Naive thymus-derived CD4-positive, alpha-beta T cell (primary cell): ENCODE measurements around the gene CIDEB. TPM values are rescaled to one million over a fixed set of nuclear protein-coding genes. Genes with fewer than 3 reads are reported as not detected.

ENCODE experiments used
- ATAC-seq: fragments of 150-1000 bp; cut with Tn5 transposase; 2 replicates; pipeline ENCODE4 v1.10.0; 2021; ENCODE audit warnings: mild to moderate bottlenecking, moderate library complexity
- CTCF ChIA-PET: fragments of 350-600 bp; sonication (Branson Sonifier 250); formaldehyde crosslinking; loops from one replicate; lab custom pipeline; 2021; ENCODE audit warnings: antibody characterized with exemption; lab: Charles Lee
- POLR2A ChIA-PET: fragments of 350-600 bp; sonication (Branson Sonifier 250); formaldehyde crosslinking; loops from one replicate; lab custom pipeline; 2021; ENCODE audit warnings: antibody characterized with exemption, inconsistent platforms; lab: Charles Lee
- DNase-seq, 9 donors: peaks; one replicate each; pipeline versions ENCODE4 v3.0.0 to v3.0.0-alpha.2; 2020 to 2022; ENCODE audit warnings: mixed read lengths in 1 of 9
- H3K27ac ChIP-seq: one replicate; pipeline ENCODE4 v1.7.0; 2013; ENCODE audit warnings: mild to moderate bottlenecking, low read depth, low read length, moderate library complexity
- H3K27me3 ChIP-seq, 2 donors: one replicate each; pipeline ENCODE4 v1.7.0; 2013; ENCODE audit warnings: low read length in 2 of 2, mild to moderate bottlenecking in 2 of 2, moderate library complexity in 2 of 2; ENCODE audit not compliant: control insufficient read depth in 2 of 2, insufficient read depth in 2 of 2
- H3K36me3 ChIP-seq, 3 experiments: 1 replicate in 2 of 3; 2 replicates in 1 of 3; pipeline ENCODE4 v1.7.0; 2013; ENCODE audit warnings: low read length in 3 of 3, mild to moderate bottlenecking in 3 of 3, moderate library complexity in 1 of 3; ENCODE audit not compliant: insufficient read depth in 3 of 3, control insufficient read depth in 2 of 3
- H3K4me1 ChIP-seq, 2 donors: one replicate each; pipeline ENCODE4 v1.7.0; 2013; ENCODE audit warnings: low read length in 2 of 2, mild to moderate bottlenecking in 2 of 2, moderate library complexity in 1 of 2; ENCODE audit not compliant: control insufficient read depth in 2 of 2, insufficient read depth in 2 of 2
- H3K4me3 ChIP-seq: 2 replicates; pipeline ENCODE4 v1.7.0; 2013; ENCODE audit warnings: mild to moderate bottlenecking, low read length
- H3K9me3 ChIP-seq, 3 experiments: 1 replicate in 2 of 3; 2 replicates in 1 of 3; pipeline ENCODE4 v1.7.0; 2013; ENCODE audit warnings: low read length in 3 of 3; ENCODE audit not compliant: control insufficient read depth in 2 of 3
- H3K27ac Mint-ChIP-seq, 9 donors: one replicate each; pipeline ENCODE4 v1.8.0; 2020 to 2022; ENCODE audit warnings: mixed read lengths in 9 of 9, mild to moderate bottlenecking in 8 of 9, moderate library complexity in 5 of 9, inconsistent platforms in 2 of 9
- H3K27me3 Mint-ChIP-seq, 5 donors: one replicate each; pipeline ENCODE4 v1.8.0; 2021 to 2022; ENCODE audit warnings: mixed read lengths in 5 of 5, mild to moderate bottlenecking in 1 of 5
- H3K36me3 Mint-ChIP-seq, 5 donors: one replicate each; pipeline ENCODE4 v1.8.0; 2020 to 2022; ENCODE audit warnings: mixed read lengths in 5 of 5, mild to moderate bottlenecking in 3 of 5, inconsistent platforms in 1 of 5
- H3K4me1 Mint-ChIP-seq, 7 donors: one replicate each; pipeline ENCODE4 v1.8.0; 2020 to 2022; ENCODE audit warnings: mixed read lengths in 7 of 7, mild to moderate bottlenecking in 3 of 7, inconsistent platforms in 1 of 7
- H3K4me3 Mint-ChIP-seq, 10 donors: one replicate each; pipeline ENCODE4 v1.8.0; 2020 to 2022; ENCODE audit warnings: mild to moderate bottlenecking in 10 of 10, mixed read lengths in 10 of 10, moderate library complexity in 6 of 10, inconsistent platforms in 2 of 10
- H3K9me3 Mint-ChIP-seq, 11 donors: one replicate each; pipeline ENCODE4 v1.8.0; 2020 to 2022; ENCODE audit warnings: mixed read lengths in 11 of 11, mild to moderate bottlenecking in 4 of 11, inconsistent platforms in 1 of 11, moderate library complexity in 1 of 11
- intact Hi-C, 2 donors: fragments of 100-400 bp; cut with micrococcal nuclease; formaldehyde crosslinking; loops; one replicate each; pipeline ENCODE4 v1.15.1; 2023
- polyA plus RNA-seq, 2 donors: library from polyadenylated mRNA; unstranded; fragments of 300-500 nt; fragmentation: Illumina TruSeq; gene quantifications; one replicate each; pipeline ENCODE4 v1.2.3, GENCODE V29; 2021
- total RNA-seq, 6 experiments: library from RNA in 5 of 6; stranded (reverse) in 5 of 6; gene quantifications; 1 replicate in 5 of 6; 2 replicates in 1 of 6; pipeline ENCODE4 v1.2.3 and lab custom pipeline; 2021 to 2026

Gene CIDEB
- total and polyA plus RNA-seq, 7 experiments from 2014 or later = 16.4 to 31.5 (median 19.3) TPM

DNA sequence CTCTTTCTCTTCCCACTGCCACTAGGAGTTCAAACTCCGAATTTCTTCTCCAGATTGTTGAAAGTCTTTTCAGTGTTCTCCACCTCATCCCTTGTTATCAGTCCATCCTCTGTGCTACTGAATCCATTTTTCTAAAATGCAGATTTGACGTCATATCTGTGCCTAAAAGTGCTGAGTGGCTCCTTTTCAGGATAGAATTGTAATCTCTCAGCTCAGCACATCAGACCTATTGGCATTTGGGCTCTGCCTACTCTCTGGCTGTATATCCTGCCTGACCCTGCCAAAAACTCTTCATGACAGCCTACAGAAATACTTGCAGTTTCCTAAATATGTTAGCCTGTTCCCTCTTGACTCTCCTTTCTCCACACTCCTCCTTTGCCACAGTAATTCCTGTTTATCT is 35.3 kb downstream of the CIDEB start:
- DNase-seq (no peak), ATAC-seq (no peak)
- Mint-ChIP-seq H3K4me1 (peaks cover 34 to 55% (median 45%) of the 10 kb centered on the region in 7 donors), H3K4me3 (peak overlapping the region; percentile 63 to 92 (median 80)), H3K27me3 (no peaks in the 10 kb centered on the region), H3K36me3 (peaks cover 0 to 9% (median under 1%) of the 10 kb centered on the region in 5 donors), H3K27ac (peak overlapping the region; percentile 93 to 100 (median 98)), H3K9me3 (no peaks in the 10 kb centered on the region)
- CTCF ChIA-PET = interaction anchor here (1.3 to 4.0 kb wide), 6 partner anchors 25 to 57 kb away, joined by 3 to 24 read pairs (median 6); partner anchors contain the start of genes DHRS1, MDP1, NOP9 and TINF2
- Histone ChIP-seq H3K4me1 (peaks cover 17 to 23% of the 10 kb centered on the region in 2 donors), H3K9me3 (no peaks in the 10 kb centered on the region), H3K4me3 (no peak overlapping the region), H3K36me3 (peaks cover 0 to 23% (median 0%) of the 10 kb centered on the region in 3 experiments), H3K27ac (peak overlapping the region; percentile 98), H3K27me3 (no peaks in the 10 kb centered on the region)
- intact Hi-C loops = loop anchor here (5.0 kb wide), 2 partner anchors 40 to 705 kb away; partner anchors contain the start of genes AP1G2 (in 1 of the 2), LTB4R (in 1 of the 2) and LTB4R2 (in 1 of the 2)
- POLR2A ChIA-PET = interaction anchor here (0.6 to 4.8 kb wide), 11 partner anchors 9 to 165 kb away, joined by 3 to 87 read pairs (median 5); partner anchors contain the start of genes CHMP4A, CIDEB, DHRS1 and LTB4R

DNA sequence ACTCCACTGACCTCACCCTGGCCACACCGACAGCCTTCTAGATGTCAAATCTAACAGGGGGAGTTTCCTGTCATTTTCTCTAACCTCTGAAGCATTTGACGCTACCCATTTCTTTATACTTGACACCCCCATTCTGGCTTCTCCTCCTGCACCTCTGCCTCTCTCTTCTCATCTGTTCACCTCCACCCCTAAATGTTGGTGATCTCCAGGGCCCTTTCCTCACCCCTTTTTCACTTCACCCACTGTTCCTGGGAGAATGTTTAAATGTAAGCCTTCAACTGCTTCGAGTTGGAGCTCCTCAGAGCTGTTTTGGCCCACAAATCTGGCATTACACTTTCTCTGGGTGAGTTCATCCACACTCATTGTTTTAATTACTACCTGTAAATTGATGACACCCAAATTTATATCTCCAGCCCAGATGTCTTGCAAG is 35.9 kb downstream of the CIDEB start:
- no peaks in the 10 kb centered on the region for H3K9me3 Mint-ChIP-seq
- Histone ChIP-seq H3K4me3 (peak overlapping the region; percentile 16), H3K27ac (peak overlapping the region; percentile 98), H3K36me3 (peaks cover 0 to 29% (median 0%) of the 10 kb centered on the region in 3 experiments), H3K4me1 (peaks cover 17 to 23% of the 10 kb centered on the region in 2 donors), H3K9me3 (no peaks in the 10 kb centered on the region), H3K27me3 (no peaks in the 10 kb centered on the region)
- H3K36me3 Mint-ChIP-seq = peaks cover 5 to 14% (median 6%) of the 10 kb centered on the region in 5 donors
- ChIA-PET POLR2A (interaction anchor here (0.6 to 4.8 kb wide), 20 partner anchors 8 to 165 kb away, joined by 3 to 87 read pairs (median 5); partner anchors contain the start of genes CHMP4A, CIDEB, DHRS1 and EMC9), CTCF (interaction anchor here (1.3 to 4.0 kb wide), 8 partner anchors 25 to 61 kb away, joined by 3 to 24 read pairs (median 6); partner anchors contain the start of genes DHRS1, MDP1, NOP9 and TINF2)
- DNase-seq (no peak), ATAC-seq (no peak)
- peaks cover 32 to 53% (median 48%) of the 10 kb centered on the region in 7 donors for H3K4me1 Mint-ChIP-seq
- peak overlapping the region; percentile 93 to 100 (median 98) for H3K27ac Mint-ChIP-seq
- H3K27me3 Mint-ChIP-seq = no peaks in the 10 kb centered on the region
- intact Hi-C loops = loop anchor here (1.0 to 5.0 kb wide), 21 partner anchors 7 to 951 kb away; partner anchors contain the start of genes DHRS1 (in 2 of the 2), GMPR2 (in 2 of the 2), IPO4 (in 2 of the 2) and LTB4R2 (in 2 of the 2)
- peak overlapping the region; percentile 76 to 95 (median 86) for H3K4me3 Mint-ChIP-seq

DNA sequence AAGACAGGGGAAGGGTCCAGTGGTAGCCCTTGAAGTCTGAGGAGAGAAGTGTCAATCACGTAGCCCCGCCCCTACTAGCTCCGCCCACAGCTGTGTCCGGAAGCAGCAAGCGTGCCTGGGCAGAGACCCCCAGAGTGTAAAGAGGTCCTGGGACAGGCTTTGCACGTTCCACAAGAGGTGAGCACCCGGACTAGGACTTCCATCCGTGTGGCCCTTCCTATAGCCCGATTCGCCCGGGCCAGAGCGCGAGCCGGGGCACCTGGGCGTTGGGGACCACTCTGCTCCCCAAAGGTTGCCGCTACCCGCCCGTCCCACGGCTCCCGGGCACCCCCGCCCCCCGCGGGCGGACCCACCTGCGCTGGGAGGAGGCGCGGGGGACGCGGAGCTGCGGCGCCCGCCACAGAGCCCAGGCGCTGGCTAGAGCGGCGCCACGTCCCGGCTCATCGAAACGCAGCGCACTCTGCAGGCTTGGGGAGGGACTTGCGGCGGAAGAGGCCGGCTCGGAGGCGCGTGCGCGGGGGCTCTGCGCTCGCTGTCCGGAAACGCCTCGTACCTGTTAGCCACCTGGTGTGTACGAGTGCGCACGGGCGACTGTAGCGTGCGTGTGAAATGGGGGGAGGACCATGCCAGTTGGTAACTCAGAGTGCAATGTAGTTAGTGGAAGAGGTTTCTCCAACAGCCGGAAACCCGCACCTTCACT is 36.5 kb downstream of the CIDEB start, which contains the start of gene RABGGTA:
RABGGTA (minus strand) TSS at position 464 of the 700 bp plus-strand sequence. CDS start 482 bp downstream, outside the sequence.
- Histone ChIP-seq H3K9me3 (no peaks in the 10 kb centered on the region), H3K36me3 (peaks cover 0 to 35% (median 0%) of the 10 kb centered on the region in 3 experiments), H3K4me3 (peak within 1 kb of the TSS; percentile 80), H3K27ac (peak within 1 kb of the TSS; percentile 98), H3K4me1 (peaks cover 17 to 23% of the 10 kb centered on the region in 2 donors), H3K27me3 (no peaks in the 10 kb centered on the region)
- H3K9me3 Mint-ChIP-seq = no peaks in the 10 kb centered on the region
- H3K27me3 Mint-ChIP-seq = no peaks in the 10 kb centered on the region
- peaks cover 6 to 19% (median 12%) of the 10 kb centered on the region in 5 donors for H3K36me3 Mint-ChIP-seq
- peak; percentile 91 for ATAC-seq
- peak within 1 kb of the TSS; percentile 93 to 100 (median 98) for H3K27ac Mint-ChIP-seq
- peak within 1 kb of the TSS; percentile 79 to 95 (median 92) for H3K4me3 Mint-ChIP-seq
- DNase-seq = peak; percentile 87 to 97 (median 96)
- intact Hi-C loops = loop anchor here (1.0 to 5.0 kb wide), 21 partner anchors 8 to 950 kb away; partner anchors contain the start of genes DHRS1 (in 2 of the 2), GMPR2 (in 2 of the 2), IPO4 (in 2 of the 2) and LTB4R2 (in 2 of the 2)
- POLR2A ChIA-PET = interaction anchor here (0.6 to 4.8 kb wide), 27 partner anchors 8 to 166 kb away, joined by 3 to 87 read pairs (median 5); partner anchors contain the start of genes CHMP4A, CIDEB, DHRS1 and EMC9
- peaks cover 30 to 52% (median 46%) of the 10 kb centered on the region in 7 donors for H3K4me1 Mint-ChIP-seq
- CTCF ChIA-PET = interaction anchor here (0.6 to 4.0 kb wide), 13 partner anchors 26 to 1342 kb away, joined by 3 to 24 read pairs (median 3); partner anchors contain the start of genes MDP1 and TINF2

DNA sequence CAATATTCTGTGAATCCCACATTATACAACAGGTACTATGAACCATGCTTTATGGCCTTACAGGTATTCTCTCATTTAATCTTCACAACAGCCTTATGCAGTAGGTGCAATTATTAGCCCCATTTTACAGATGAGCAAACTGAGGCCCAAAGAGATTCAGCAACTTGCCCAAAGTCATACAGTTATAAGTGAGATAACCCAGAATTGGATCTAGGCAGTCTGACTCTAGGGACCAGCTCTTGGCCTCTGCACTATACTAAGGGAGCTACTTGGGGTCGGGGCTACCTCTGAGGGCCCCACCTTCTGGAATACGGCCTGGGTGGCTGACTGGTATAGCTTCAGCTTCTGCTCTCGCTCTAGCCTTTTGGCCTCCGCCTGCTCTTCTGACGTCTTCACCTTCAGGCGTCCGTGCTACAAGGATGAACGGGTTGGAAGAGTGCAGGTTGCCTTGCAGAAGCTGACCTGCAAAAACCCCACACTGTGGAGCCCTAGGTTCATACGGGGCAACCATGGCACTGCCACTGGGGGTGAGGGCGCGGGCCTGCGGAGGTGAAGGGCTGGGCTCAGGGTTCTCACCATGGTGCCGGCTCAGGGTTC is 37.1 kb downstream of the CIDEB start:
- H3K27ac ChIP-seq = peak overlapping the region; percentile 98
- ATAC-seq = no peak
- no peak for DNase-seq
- peak overlapping the region; percentile 80 for H3K4me3 ChIP-seq
- H3K9me3 ChIP-seq = no peaks in the 10 kb centered on the region
- H3K27me3 Mint-ChIP-seq = no peaks in the 10 kb centered on the region
- H3K4me1 ChIP-seq = peaks cover 17 to 23% of the 10 kb centered on the region in 2 donors
- H3K4me1 Mint-ChIP-seq = peaks cover 30 to 52% (median 46%) of the 10 kb centered on the region in 7 donors
- peaks cover 0 to 41% (median 0%) of the 10 kb centered on the region in 3 experiments for H3K36me3 ChIP-seq
- intact Hi-C loops = loop anchor here (1.0 to 5.0 kb wide), 21 partner anchors 9 to 949 kb away; partner anchors contain the start of genes DHRS1 (in 2 of the 2), GMPR2 (in 2 of the 2), IPO4 (in 2 of the 2) and LTB4R2 (in 2 of the 2)
- POLR2A ChIA-PET = interaction anchor here (0.6 to 4.8 kb wide), 24 partner anchors 9 to 164 kb away, joined by 3 to 87 read pairs (median 5); partner anchors contain the start of genes CHMP4A, CIDEB, DHRS1 and EMC9
- peak overlapping the region; percentile 79 to 95 (median 92) for H3K4me3 Mint-ChIP-seq
- no peaks in the 10 kb centered on the region for H3K9me3 Mint-ChIP-seq
- H3K36me3 Mint-ChIP-seq = peaks cover 6 to 21% (median 15%) of the 10 kb centered on the region in 5 donors
- no peaks in the 10 kb centered on the region for H3K27me3 ChIP-seq
- CTCF ChIA-PET = interaction anchor here (0.6 to 4.0 kb wide), 11 partner anchors 26 to 1341 kb away, joined by 3 to 24 read pairs (median 4); partner anchors contain the start of gene TINF2
- H3K27ac Mint-ChIP-seq = peak overlapping the region; percentile 93 to 100 (median 97)

DNA sequence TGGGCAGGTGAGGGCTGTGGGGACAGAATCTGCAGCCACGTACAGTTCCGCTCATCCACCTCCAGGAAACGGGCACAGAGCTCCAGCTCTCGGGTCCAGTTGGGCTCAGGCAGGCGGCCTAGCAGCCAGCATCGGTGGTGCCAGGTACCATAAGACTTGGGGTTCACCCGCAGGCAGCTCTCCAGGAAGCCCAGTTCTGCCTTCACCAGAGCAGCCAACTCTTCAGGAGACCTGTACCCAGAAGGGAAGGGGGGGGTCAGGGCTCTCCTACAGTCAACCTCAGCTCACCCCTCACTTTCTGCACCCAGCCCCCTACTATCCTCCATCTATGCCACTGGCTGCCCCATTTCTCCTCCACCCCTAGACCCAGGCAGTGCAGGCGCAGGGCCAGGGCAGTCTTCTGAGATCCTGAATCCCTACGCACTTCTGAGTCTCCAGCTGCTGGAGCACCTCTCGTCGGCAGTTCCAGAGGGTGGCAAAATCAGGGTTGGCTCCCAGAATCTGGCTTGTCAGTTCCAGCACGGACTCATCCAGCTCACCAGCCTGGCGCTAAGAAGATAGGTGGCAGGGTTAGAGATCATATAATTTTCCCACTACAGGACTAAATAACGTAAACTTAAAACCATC is 37.8 kb downstream of the CIDEB start:
- H3K4me1 ChIP-seq = peaks cover 17 to 23% of the 10 kb centered on the region in 2 donors
- ATAC-seq (no peak), DNase-seq (no peak)
- H3K27ac ChIP-seq = peak overlapping the region; percentile 98
- Mint-ChIP-seq H3K4me1 (peaks cover 25 to 47% (median 40%) of the 10 kb centered on the region in 7 donors), H3K27me3 (no peaks in the 10 kb centered on the region), H3K36me3 (peaks cover 6 to 23% (median 15%) of the 10 kb centered on the region in 5 donors), H3K9me3 (no peaks in the 10 kb centered on the region), H3K4me3 (peak overlapping the region; percentile 79 to 95 (median 92)), H3K27ac (peak overlapping the region in 8 of 9 donors; percentile 77 to 100 (median 96))
- ChIA-PET POLR2A (interaction anchor here (0.6 to 4.8 kb wide), 14 partner anchors 9 to 160 kb away, joined by 3 to 87 read pairs (median 6); partner anchors contain the start of genes CHMP4A, DHRS1, EMC9 and KHNYN), CTCF (interaction anchor here (1.1 to 4.0 kb wide), 5 partner anchors 27 to 63 kb away, joined by 3 to 24 read pairs (median 9); partner anchors contain the start of gene TINF2)
- H3K9me3 ChIP-seq = no peaks in the 10 kb centered on the region
- H3K36me3 ChIP-seq = peaks cover 0 to 47% (median 0%) of the 10 kb centered on the region in 3 experiments
- H3K4me3 ChIP-seq = no peak overlapping the region
- no peaks in the 10 kb centered on the region for H3K27me3 ChIP-seq
- intact Hi-C loops = loop anchor here (2.0 to 5.0 kb wide), 3 partner anchors 42 to 703 kb away; partner anchors contain the start of genes AP1G2 (in 1 of the 2), LTB4R (in 1 of the 2) and LTB4R2 (in 1 of the 2)
